ENCODE measurements around the gene NOL4L. TPM values are rescaled to one million over a fixed set of nuclear protein-coding genes. Genes with fewer than 3 reads are reported as not detected.
"Not testable (repeated sequence)": the region's sequence is repeated elsewhere in the genome, so short reads cannot be mapped to it uniquely, and the experiment has no call there.

Gene NOL4L
- total RNA-seq, 2 experiments from 2014 or later = 15.2 to 18.3 TPM

DNA sequence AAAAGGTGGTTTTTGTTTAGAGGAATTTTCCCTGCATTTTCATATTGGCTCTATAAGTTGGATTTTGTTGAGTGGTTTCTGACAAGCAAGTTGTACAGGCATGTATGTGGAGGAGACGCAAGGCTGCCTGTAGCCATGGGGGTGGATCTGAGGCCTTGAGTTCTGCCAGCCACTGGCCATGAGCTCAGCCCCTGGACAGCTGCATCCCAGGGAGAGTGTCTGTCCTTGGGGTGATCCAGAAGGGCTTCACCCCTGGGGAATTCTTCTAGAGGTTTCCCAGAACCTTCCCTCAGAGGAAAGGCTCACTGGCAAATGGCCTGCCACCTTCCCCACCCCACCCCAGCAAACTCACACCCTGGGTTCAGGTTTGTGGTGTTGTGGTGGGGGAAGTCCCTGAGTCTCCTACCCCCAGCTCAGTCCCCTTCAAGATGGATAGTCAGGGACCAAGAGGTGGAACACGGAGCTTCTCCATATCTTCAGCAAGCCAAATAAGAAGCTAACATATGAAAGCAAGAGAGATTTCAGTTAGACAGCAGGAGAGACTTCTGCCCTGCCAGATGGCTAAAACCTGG lies 11.6 kb upstream of the NOL4L start:
- Mint-ChIP-seq H3K27ac (peak overlapping the region; percentile 40), H3K27me3 (no peaks in the 10 kb centered on the region), H3K4me1 (peaks cover 16% of the 10 kb centered on the region), H3K9me3 (ENCODE audit: low read depth) (no peaks in the 10 kb centered on the region), H3K36me3 (no peaks in the 10 kb centered on the region), H3K4me3 (no peak overlapping the region)
- CTCF ChIA-PET = interaction anchor here (0.9 kb wide), 1 partner anchor 56 kb away, joined by 4 read pairs; no protein-coding TSS in a partner anchor
- ATAC-seq = no peak
- DNase-seq = no peak

DNA sequence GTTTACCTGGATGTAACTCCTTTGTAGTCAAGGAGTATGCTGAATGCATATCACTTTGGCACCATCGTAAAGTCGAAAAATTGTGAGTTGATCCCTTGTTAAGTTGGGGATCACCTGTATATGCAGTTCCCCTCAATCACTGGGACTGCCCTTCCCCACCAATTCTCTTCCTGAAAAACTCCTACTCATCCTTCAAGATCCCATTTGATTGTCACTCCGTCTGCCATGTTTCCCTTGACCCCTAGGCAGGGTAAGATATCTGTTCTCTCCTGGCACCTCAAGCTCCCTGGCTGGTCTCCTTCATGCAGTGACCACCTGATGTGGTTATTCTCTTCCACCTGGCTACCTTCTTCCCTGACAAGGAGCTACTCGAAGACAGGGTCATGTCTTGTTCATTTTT lies 10.0 kb upstream of the NOL4L start:
- Mint-ChIP-seq H3K36me3 (no peaks in the 10 kb centered on the region), H3K4me3 (no peak overlapping the region), H3K27ac (no peak overlapping the region), H3K27me3 (no peaks in the 10 kb centered on the region), H3K4me1 (peaks cover 16% of the 10 kb centered on the region), H3K9me3 (ENCODE audit: low read depth) (no peaks in the 10 kb centered on the region)
- CTCF ChIA-PET = no interaction called here
- ATAC-seq = no peak
- DNase-seq = no peak

DNA sequence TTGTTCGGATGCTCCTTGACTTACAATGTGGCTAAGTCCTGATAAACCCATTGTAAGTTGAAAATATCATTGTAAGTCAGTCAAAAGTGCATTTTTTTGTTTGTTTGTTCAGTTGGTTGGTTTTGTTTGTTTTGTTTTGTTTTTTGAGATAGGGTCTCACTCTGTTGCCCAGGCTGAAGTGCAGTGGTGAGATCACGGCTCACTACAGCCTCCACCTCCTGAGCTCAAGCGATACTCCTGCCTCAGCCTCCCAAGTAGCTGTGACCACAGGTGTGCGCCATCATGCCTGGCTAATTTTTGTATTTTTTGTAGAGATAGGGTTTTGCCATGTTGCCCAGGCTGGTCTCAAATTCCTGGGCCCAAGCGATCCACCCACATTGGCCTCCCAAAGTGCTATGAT lies 9.5 kb upstream of the NOL4L start:
- ATAC-seq; H3K4me3 Mint-ChIP-seq; CTCF ChIA-PET; H3K27ac Mint-ChIP-seq; H3K27me3 Mint-ChIP-seq; H3K9me3 Mint-ChIP-seq (ENCODE audit: low read depth); DNase-seq; H3K36me3 Mint-ChIP-seq: not testable (repeated sequence)
- H3K4me1 Mint-ChIP-seq = peaks cover 16% of the 10 kb centered on the region

DNA sequence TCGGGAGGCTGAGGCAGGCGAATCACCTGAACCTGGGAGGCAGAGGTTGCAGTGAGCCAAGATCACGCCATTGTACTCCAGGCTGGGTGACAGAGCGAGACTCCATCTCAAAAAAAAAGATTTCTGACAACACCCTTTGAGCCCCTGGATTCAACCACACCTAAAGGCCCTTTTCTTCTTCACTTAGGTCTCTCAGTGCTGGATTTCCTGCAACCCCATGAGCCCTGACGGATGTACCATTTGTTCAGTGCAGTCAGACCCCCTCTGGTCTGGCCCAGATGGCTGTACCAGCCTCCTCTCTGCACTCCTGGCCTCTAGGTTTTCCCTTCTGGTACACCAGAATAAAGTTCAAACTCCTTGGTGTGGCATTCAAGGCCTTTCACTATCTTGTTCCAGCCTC lies 9.1 kb upstream of the NOL4L start:
- DNase-seq = no peak
- H3K36me3 Mint-ChIP-seq = no peaks in the 10 kb centered on the region
- no peak overlapping the region for H3K27ac Mint-ChIP-seq
- no peak for ATAC-seq
- peaks cover 19% of the 10 kb centered on the region for H3K4me1 Mint-ChIP-seq
- no peaks in the 10 kb centered on the region for H3K27me3 Mint-ChIP-seq
- CTCF ChIA-PET = no interaction called here
- no peaks in the 10 kb centered on the region for H3K9me3 Mint-ChIP-seq (ENCODE audit: low read depth)
- no peak overlapping the region for H3K4me3 Mint-ChIP-seq

DNA sequence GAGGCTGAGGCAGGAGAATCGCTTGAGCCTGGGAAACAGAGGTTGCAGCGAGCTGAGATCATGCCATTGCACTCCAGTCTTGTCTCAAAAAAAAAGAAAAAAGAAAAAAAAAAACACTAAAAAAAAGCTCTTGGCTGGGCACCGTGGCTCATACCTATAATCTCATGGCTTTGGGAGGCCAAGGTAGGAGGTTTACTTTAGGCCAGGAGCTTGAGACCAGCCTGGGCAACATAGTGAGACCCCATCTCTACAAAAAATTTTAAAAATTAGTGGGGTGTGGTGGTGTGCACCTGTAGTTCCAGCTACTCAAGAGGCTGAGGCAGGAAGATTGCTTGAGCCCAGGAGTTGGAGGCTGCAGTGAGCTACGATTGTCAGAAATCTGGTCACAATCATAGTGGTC lies 7.5 kb upstream of the NOL4L start:
- ATAC-seq; H3K27me3 Mint-ChIP-seq; H3K9me3 Mint-ChIP-seq (ENCODE audit: low read depth); DNase-seq; H3K4me3 Mint-ChIP-seq; H3K27ac Mint-ChIP-seq; H3K36me3 Mint-ChIP-seq: not testable (repeated sequence)
- CTCF ChIA-PET = interaction anchor here (1.2 kb wide), 1 partner anchor 60 kb away, joined by 3 read pairs; no protein-coding TSS in a partner anchor
- peaks cover 22% of the 10 kb centered on the region for H3K4me1 Mint-ChIP-seq

DNA sequence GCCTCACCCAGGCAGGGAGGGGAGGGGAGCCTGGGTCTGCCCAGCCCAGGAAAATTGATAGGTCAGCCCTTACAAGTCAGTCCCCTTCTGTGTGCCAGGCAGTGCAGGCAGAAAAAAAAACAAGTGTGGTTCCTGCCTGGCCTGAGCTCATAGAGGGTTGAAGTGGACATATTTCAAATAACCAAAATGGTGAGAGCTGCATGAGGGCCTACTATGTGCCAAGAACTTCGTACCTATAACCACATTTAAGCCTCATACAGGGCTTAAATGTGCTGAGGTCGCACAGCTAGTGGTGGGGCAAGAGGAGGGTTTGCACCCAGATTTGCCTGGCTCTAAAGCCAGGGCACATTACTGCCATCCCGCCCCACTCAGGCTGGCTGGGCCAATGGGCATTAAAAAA lies 6.9 kb upstream of the NOL4L start:
- Mint-ChIP-seq H3K27me3 (peaks cover 11% of the 10 kb centered on the region), H3K27ac (no peak overlapping the region), H3K9me3 (ENCODE audit: low read depth) (no peaks in the 10 kb centered on the region), H3K4me1 (peaks cover 20% of the 10 kb centered on the region), H3K36me3 (no peaks in the 10 kb centered on the region), H3K4me3 (no peak overlapping the region)
- no peak for ATAC-seq
- no peak for DNase-seq
- CTCF ChIA-PET = interaction anchor here (1.2 kb wide), 1 partner anchor 60 kb away, joined by 3 read pairs; no protein-coding TSS in a partner anchor

DNA sequence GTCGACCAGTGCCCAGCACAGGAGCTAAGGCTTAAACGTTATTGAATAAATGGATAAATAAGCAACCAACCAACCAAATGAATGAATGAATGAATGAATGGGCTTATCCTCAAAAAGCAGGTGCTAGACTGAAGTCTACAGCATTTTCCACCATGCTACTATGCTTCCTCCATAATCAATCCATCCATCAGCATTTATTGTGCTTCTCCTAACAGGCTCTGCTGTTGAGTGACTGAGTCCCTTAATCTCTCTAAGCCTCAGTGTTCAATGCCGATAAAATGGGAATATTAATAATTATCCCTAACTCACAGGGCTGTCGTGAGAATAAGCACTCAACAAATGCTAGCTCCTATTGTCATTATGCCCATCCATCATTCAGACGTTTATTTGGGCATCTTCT lies 4.6 kb upstream of the NOL4L start:
- Mint-ChIP-seq H3K9me3 (ENCODE audit: low read depth) (no peaks in the 10 kb centered on the region), H3K27me3 (peaks cover 26% of the 10 kb centered on the region), H3K4me1 (peaks cover 26% of the 10 kb centered on the region), H3K4me3 (no peak overlapping the region), H3K27ac (no peak overlapping the region), H3K36me3 (no peaks in the 10 kb centered on the region)
- DNase-seq (no peak), ATAC-seq (no peak)
- CTCF ChIA-PET = no interaction called here

DNA sequence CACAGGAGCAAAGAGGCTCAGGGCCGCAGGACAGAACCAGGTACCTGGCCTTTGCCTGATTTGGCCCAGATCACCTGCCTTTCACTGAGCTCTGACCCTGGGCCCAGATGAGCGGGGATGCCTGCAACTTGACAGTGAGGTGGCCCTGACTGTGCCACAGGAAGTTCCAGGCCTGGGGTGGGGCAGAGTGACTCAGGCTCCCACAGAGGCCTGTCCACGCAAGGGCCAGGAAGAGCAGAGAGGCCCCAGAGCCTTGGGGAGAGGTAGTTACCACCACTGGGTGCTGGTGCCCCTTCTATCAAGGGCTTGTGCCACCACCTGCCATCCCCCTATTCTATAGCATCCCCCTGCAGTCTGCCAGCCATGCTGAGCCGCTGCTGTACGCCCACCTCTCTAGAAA lies 4.1 kb upstream of the NOL4L start:
- CTCF ChIA-PET = no interaction called here

DNA sequence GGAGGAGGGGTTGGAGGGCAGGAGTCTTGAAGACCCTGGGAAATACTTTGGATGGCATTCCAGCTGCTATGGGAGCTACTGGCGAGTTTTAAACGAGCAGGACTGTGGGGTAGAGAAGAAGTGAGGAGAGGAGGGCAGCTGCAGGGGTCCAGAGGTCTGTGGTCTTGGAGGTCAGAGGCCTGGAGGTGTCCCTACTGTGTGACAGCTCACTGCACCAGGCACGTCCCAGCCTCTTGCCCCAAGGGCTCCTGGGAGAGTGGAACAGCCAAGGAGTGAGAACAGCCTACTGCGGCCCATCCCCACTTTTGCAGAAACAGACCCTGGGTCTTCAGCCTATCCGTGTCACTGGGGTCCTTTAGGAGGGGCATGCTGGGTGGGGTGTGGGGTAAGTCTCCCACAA lies 2.9 kb upstream of the NOL4L start:
- ATAC-seq (no peak), DNase-seq (no peak)
- peaks cover 26% of the 10 kb centered on the region for H3K27me3 Mint-ChIP-seq
- CTCF ChIA-PET = interaction anchor here (0.9 kb wide), 2 partner anchors 64 to 65 kb away, joined by 3 to 5 read pairs; no protein-coding TSS in a partner anchor
- no peaks in the 10 kb centered on the region for H3K36me3 Mint-ChIP-seq
- no peak overlapping the region for H3K27ac Mint-ChIP-seq
- no peak overlapping the region for H3K4me3 Mint-ChIP-seq
- H3K4me1 Mint-ChIP-seq = peaks cover 18% of the 10 kb centered on the region
- no peaks in the 10 kb centered on the region for H3K9me3 Mint-ChIP-seq (ENCODE audit: low read depth)

More for the DNA sequence above, 4.1 kb upstream of the NOL4L start:
- no peak overlapping the region for H3K27ac Mint-ChIP-seq
- no peaks in the 10 kb centered on the region for H3K9me3 Mint-ChIP-seq (ENCODE audit: low read depth)
- H3K36me3 Mint-ChIP-seq = no peaks in the 10 kb centered on the region
- DNase-seq (no peak), ATAC-seq (no peak)
- H3K27me3 Mint-ChIP-seq = peaks cover 26% of the 10 kb centered on the region
- H3K4me1 Mint-ChIP-seq = peaks cover 26% of the 10 kb centered on the region
- H3K4me3 Mint-ChIP-seq = no peak overlapping the region

DNA sequence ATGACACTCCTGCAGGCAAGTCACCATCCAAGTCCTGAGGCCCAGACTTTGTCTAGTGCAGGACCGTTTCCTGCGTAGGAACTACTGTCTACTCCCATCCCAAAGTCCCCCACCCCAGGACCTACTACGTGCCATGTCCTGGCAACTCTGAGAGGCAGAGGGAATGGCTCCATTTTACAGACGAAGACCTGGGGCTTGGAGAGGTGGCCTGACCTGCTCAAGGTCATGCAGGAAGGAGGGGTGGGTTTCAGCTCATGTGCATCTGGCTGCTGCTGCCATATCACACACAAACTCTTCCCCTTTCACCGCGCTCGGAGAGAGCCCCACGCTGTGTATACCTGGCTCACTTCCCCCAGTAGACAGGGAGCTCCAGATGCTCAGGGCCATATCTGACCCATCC lies 1.2 kb upstream of the NOL4L start:
- no peak for DNase-seq
- H3K27me3 Mint-ChIP-seq = peaks cover 26% of the 10 kb centered on the region
- no peaks in the 10 kb centered on the region for H3K9me3 Mint-ChIP-seq (ENCODE audit: low read depth)
- H3K4me3 Mint-ChIP-seq = peak overlapping the region; percentile 73
- H3K36me3 Mint-ChIP-seq = no peaks in the 10 kb centered on the region
- no peak overlapping the region for H3K27ac Mint-ChIP-seq
- CTCF ChIA-PET = no interaction called here
- peaks cover 26% of the 10 kb centered on the region for H3K4me1 Mint-ChIP-seq
- ATAC-seq = no peak

DNA sequence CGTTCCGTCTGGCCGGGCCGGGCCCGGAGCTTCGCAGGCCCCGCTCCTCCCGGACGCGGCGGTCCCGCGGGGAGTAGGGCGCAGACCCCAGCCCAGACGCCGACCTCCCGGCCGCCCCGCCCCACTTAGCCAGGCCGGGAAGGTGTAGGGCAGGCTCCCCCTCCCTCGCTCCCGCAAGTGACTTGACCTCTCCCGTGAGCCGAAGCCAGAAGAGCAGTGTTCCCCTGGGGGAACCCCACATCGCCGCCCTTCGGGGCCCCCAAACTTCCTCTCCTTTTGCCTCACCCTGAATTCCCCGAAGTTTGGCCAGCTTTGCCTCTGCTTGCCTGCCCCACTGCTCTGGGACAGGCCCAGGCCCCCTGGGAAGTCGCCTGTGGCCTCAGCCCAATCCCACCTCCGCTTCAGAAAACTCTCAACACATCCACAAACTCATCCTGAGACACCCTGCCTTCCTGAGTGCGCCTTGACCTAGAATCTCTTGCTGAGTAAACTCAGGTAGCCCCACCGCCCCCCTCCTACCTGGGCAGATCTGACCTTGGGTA lies 524 bp upstream of the NOL4L start:
- no peak for DNase-seq
- CTCF ChIA-PET = no interaction called here
- no peak for ATAC-seq

DNA sequence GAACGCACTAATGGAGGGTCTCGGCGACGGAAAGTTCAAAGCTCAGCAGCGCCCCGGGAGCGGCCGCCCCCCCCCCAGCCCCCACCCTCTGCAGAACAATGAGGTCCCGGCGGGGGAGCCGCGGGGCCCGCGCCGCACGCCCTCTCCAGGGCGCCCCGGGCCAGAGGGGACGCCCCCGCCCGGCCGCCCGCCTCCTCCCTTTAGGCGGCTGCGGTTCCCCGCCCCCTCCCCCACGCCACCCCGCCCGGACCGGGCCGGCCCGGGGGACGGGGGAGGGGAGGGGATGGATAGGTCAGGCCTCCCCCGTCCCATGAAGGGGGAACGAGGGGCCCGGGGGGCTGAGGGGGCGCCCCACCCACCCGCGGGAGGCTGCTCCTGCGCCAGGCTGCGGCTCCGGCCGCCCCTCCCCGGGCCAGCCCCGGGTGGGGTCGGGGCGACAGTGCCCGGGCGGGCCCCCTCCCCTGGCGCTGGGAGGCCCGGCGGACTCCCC lies 1.5 kb downstream of the NOL4L start:
- Mint-ChIP-seq H3K4me3 (no peak overlapping the region), H3K27me3 (peaks cover 26% of the 10 kb centered on the region), H3K27ac (no peak overlapping the region), H3K36me3 (no peaks in the 10 kb centered on the region), H3K4me1 (peaks cover 23% of the 10 kb centered on the region), H3K9me3 (ENCODE audit: low read depth) (no peaks in the 10 kb centered on the region)
- DNase-seq = no peak
- ATAC-seq = peak; percentile 9
- CTCF ChIA-PET = no interaction called here

More for the DNA sequence above, 524 bp upstream of the NOL4L start:
- no peaks in the 10 kb centered on the region for H3K36me3 Mint-ChIP-seq
- peaks cover 26% of the 10 kb centered on the region for H3K27me3 Mint-ChIP-seq
- no peak overlapping the region for H3K27ac Mint-ChIP-seq
- no peaks in the 10 kb centered on the region for H3K9me3 Mint-ChIP-seq (ENCODE audit: low read depth)
- peak overlapping the region; percentile 73 for H3K4me3 Mint-ChIP-seq
- H3K4me1 Mint-ChIP-seq = peaks cover 30% of the 10 kb centered on the region

DNA sequence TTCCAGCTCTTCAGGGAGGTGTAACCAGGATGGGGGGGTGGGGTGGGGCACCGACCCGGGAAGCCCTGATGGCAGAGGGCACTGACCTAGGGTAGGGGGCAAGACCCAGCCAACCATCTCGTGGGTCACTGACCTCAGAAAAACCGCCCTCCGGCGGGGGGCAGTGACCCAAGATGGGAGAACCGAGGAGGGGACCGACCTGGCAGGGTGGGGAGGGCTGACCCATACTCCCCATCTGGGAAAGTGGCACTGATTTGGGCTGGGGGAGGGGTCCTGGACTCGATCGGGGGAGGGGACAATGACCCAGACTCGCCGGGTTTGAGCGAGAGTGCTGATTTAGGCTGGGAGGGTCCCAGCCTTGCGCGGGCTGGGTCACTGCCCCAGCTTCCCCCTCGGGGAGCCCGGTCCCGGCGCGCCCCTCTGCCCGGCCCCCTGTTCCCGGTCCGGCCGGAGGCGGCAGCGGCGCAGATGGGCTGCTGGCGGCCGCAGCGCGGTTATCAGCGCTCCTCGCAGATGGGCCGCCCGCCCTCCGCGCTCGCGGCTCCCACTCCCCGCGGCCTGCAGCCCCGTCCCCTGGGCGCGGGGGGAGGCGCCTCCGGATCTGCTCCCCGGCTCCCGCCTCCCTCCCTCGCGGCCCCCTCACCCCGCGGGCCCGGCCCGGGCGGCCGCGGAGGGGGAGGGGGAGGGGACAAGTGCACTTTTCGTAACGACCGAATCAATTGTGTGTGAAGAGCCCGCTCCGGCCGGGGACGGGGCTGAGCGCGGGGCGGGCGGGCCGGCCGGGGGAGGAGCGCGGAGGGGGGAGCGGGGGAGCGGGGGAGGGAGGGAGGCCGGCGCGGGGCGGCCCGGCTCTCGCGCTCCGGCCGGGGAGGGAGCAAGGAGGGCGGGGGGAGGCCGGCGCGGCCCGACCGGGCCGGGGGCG lies 2.2 kb downstream of the NOL4L start:
- Mint-ChIP-seq H3K27ac (no peak overlapping the region), H3K9me3 (ENCODE audit: low read depth) (no peaks in the 10 kb centered on the region), H3K27me3 (peaks cover 24% of the 10 kb centered on the region), H3K4me1 (peaks cover 23% of the 10 kb centered on the region), H3K36me3 (no peaks in the 10 kb centered on the region), H3K4me3 (no peak overlapping the region)
- DNase-seq (no peak), ATAC-seq (peak; percentile 4)
- CTCF ChIA-PET = no interaction called here
